Fibroblast of the conjunctiva (primary cell): Measurements from ENCODE around the gene CARNS1.
A peak's percentile ranks its signal among the peaks of the same experiment; 100 is the strongest.

Experiments used
- DNase-seq: peaks from one replicate; pipeline ENCODE4 v3.0.0-alpha.2; 2010; ENCODE audit warnings: low read depth

CARNS1 gene

GRCh38 chr11:67375320-67376055 lies 40.0 kb upstream of the CARNS1 start:
- DNase-seq, result no peak

- no peak for DNase-seq
Observed at GRCh38 chr11:67376063-67376820, 39.2 kb upstream of the CARNS1 start.

- no peak for DNase-seq
Observed at GRCh38 chr11:67376873-67377808, 38.3 kb upstream of the CARNS1 start.

- no peak for DNase-seq
Observed at GRCh38 chr11:67378544-67378943, 36.9 kb upstream of the CARNS1 start.

GRCh38 chr11:67379061-67380058 lies 36.1 kb upstream of the CARNS1 start:
- DNase-seq, result no peak

- no peak for DNase-seq
Observed at GRCh38 chr11:67381244-67381972, 34.1 kb upstream of the CARNS1 start.

- DNase-seq, result peak; percentile 57
Observed at GRCh38 chr11:67382276-67383136, 33.0 kb upstream of the CARNS1 start.

- DNase-seq, result no peak
Observed at GRCh38 chr11:67384851-67385366, 30.6 kb upstream of the CARNS1 start.

- no peak for DNase-seq
Observed at GRCh38 chr11:67387069-67387468, 28.4 kb upstream of the CARNS1 start.

GRCh38 chr11:67387518-67387917 lies 28.0 kb upstream of the CARNS1 start:
- DNase-seq, result no peak

- DNase-seq, result no peak
Observed at GRCh38 chr11:67389477-67389876, 26.0 kb upstream of the CARNS1 start.

- DNase-seq, result no peak
Observed at GRCh38 chr11:67390947-67391303, 24.6 kb upstream of the CARNS1 start.

- DNase-seq, result peak; percentile 81
Observed at GRCh38 chr11:67391304-67392182, 23.9 kb upstream of the CARNS1 start, which contains the start of gene RAD9A. TSS of gene RAD9A (plus strand) at chr11:67391986. CDS start at chr11:67392045, 59 bp downstream.

- no peak for DNase-seq
Observed at GRCh38 chr11:67392183-67392715, 23.2 kb upstream of the CARNS1 start.

GRCh38 chr11:67393437-67393836 lies 22.0 kb upstream of the CARNS1 start:
- no peak for DNase-seq

- no peak for DNase-seq
Observed at GRCh38 chr11:67393990-67394389, 21.5 kb upstream of the CARNS1 start.

- no peak for DNase-seq
Observed at GRCh38 chr11:67395555-67396258, 19.8 kb upstream of the CARNS1 start.
